Measurements from ENCODE around the gene UBE2U. TPM values are rescaled to one million over a fixed set of nuclear protein-coding genes. Genes with fewer than 3 reads are reported as not detected.

Gene UBE2U
- total and polyA plus RNA-seq, 2 of the 8 experiments (the other 6 are each of a cell fraction or from before 2014, with no cell fraction given), result not detected

- Histone ChIP-seq H4K91ac (replicated peaks; ENCODE audit: insufficient read length, low read length) (no peak overlapping the region), H3K4ac (replicated peaks; ENCODE audit: insufficient read length, low read depth, low read length) (no peak overlapping the region), H3K23me2 (ENCODE audit: low read depth, low read length) (no peaks in the 10 kb centered on the region; the same call in 1 of the 2 replicates), H2AK5ac (ENCODE audit: low read depth, low read length) (no peak overlapping the region), H2BK15ac (ENCODE audit: low read length) (no peak overlapping the region), H2BK12ac (ENCODE audit: low read depth, low read length) (no peak overlapping the region), H3K14ac (ENCODE audit: insufficient read length) (no peak overlapping the region), H3K56ac (replicated peaks; ENCODE audit: insufficient read length, low read depth, low read length) (no peak overlapping the region), H3K4me3 (ENCODE audit: extremely low read depth in 1 of 4, insufficient read depth in 2 of 4, low read depth in 3 of 4, low read length in 4 of 4) (no peak overlapping the region), H3K9me3 (ENCODE audit: insufficient read depth in 2 of 2, low read depth in 1 of 2, low read length in 1 of 2) (no peaks in the 10 kb centered on the region), H2AFZ (ENCODE audit: low read length) (no peak overlapping the region), H3K27ac (ENCODE audit: low read depth, low read length) (no peak overlapping the region), H3K36me3 (ENCODE audit: control insufficient read depth in 2 of 4, insufficient read depth in 4 of 4, low read length in 3 of 4) (peaks cover 5 to 18% (median 15%) of the 10 kb centered on the region in 4 experiments; a peak in 6 of 8 replicates), H2BK5ac (ENCODE audit: low read depth, low read length) (no peak overlapping the region), H4K20me1 (replicated peaks in 1 of 2; ENCODE audit: control insufficient read depth in 1 of 2, insufficient read depth in 2 of 2, low read length in 2 of 2) (peaks cover 0 to 2% of the 10 kb centered on the region in 2 experiments), H3K4me1 (replicated peaks in 1 of 4; ENCODE audit: control insufficient read depth in 3 of 4, insufficient read depth in 4 of 4, low read length in 3 of 4) (0 out of 7 replicates have a peak, but pooled peaks cover 0 to 2% (median 0%) of the 10 kb centered on the region in 4 experiments), H3K4me2 (ENCODE audit: insufficient read depth in 1 of 2, low read depth in 2 of 2, low read length in 2 of 2) (no peak overlapping the region), H3K18ac (ENCODE audit: extremely low read depth, low read length) (no peak overlapping the region), H3K23ac (ENCODE audit: insufficient read length) (no peak overlapping the region), H3K27me3 (replicated peaks in 1 of 4; ENCODE audit: control insufficient read depth in 3 of 4, extremely low read depth in 1 of 4, insufficient read depth in 3 of 4, low read length in 3 of 4) (no peaks in the 10 kb centered on the region), H3K9ac (replicated peaks in 1 of 4; ENCODE audit: extremely low read depth in 1 of 4, low read depth in 3 of 4, low read length in 3 of 4) (no peak overlapping the region), H4K8ac (ENCODE audit: extremely low read depth, insufficient read depth, low read length) (no peak overlapping the region), H2BK120ac (replicated peaks; ENCODE audit: low read depth, low read length) (no peak overlapping the region), H2BK20ac (ENCODE audit: low read length) (no peak overlapping the region), H3K79me2 (ENCODE audit: control insufficient read depth in 1 of 2, insufficient read depth in 2 of 2, low read length in 2 of 2) (no peaks in the 10 kb centered on the region), H3K79me1 (ENCODE audit: low read depth, low read length) (no peaks in the 10 kb centered on the region), H4K5ac (ENCODE audit: insufficient read length, low read depth, low read length) (no peak overlapping the region)
- ChIA-PET POLR2A (ENCODE audit: partially characterized antibody) (interaction anchor here (1.2 to 1.5 kb wide), 2 partner anchors 12 to 15 kb away, joined by 3 to 4 read pairs; no protein-coding TSS in a partner anchor), CTCF (ENCODE audit: partially characterized antibody) (interaction anchor here (0.6 to 4.2 kb wide), 7 partner anchors 8 to 579 kb away, joined by 3 to 23 read pairs (median 4); no protein-coding TSS in a partner anchor)
- TF ChIP-seq RAD21 (IDR thresholded peaks at IDR 0.05 in 1 of 2, conservative IDR thresholded peaks at IDR 0.05 in 1 of 2; ENCODE audit: low read depth in 2 of 2, low read length in 2 of 2), result no peak
- no peak for TF ChIP-seq KDM4A (IDR thresholded peaks at IDR 0.05; ENCODE audit: low read depth, low read length, severe bottlenecking)
- no peak for TF ChIP-seq GABPA (IDR thresholded peaks at IDR 0.05; ENCODE audit: borderline replicate concordance, insufficient read depth, low read length)
- TF ChIP-seq SP1 (IDR thresholded peaks at IDR 0.05; ENCODE audit: low read depth, low read length), result no peak
- DNase-seq (ENCODE audit: low read depth in 1 of 2, low spot score in 2 of 2) (no peak), FAIRE-seq (no peak)
- 80% methylated on average over 2 of the region's 2 CpGs; no CpG with 5 or more reads in 1 of the 2 experiments for WGBS, 2 experiments (ENCODE audit: extremely low coverage in 1 of 2, insufficient coverage in 1 of 2, insufficient read length in 1 of 2, insufficient replicate concordance in 2 of 2, low coverage in 1 of 2, low lambda C conversion rate in 2 of 2, missing lambda C conversion rate in 1 of 2)
Observed at GRCh38 chr1:64182207-64182606, 21.2 kb upstream of the UBE2U start.
